HG03520 (cell line): ENCODE data around the gene RNU7-1.
A peak's percentile ranks its signal among the peaks of the same experiment; 100 is the strongest.
"Not testable (repeated sequence)": the region's sequence is repeated elsewhere in the genome, so short reads cannot be mapped to it uniquely, and the experiment has no call there.

Experiments used
- ATAC-seq: cut with Tn5 transposase; IDR thresholded peaks from one replicate; pipeline ENCODE4 v1.9.1; 2021; ENCODE audit warnings: mild to moderate bottlenecking, moderate library complexity; ENCODE audit not compliant: unreplicated experiment

Gene RNU7-1

DNA sequence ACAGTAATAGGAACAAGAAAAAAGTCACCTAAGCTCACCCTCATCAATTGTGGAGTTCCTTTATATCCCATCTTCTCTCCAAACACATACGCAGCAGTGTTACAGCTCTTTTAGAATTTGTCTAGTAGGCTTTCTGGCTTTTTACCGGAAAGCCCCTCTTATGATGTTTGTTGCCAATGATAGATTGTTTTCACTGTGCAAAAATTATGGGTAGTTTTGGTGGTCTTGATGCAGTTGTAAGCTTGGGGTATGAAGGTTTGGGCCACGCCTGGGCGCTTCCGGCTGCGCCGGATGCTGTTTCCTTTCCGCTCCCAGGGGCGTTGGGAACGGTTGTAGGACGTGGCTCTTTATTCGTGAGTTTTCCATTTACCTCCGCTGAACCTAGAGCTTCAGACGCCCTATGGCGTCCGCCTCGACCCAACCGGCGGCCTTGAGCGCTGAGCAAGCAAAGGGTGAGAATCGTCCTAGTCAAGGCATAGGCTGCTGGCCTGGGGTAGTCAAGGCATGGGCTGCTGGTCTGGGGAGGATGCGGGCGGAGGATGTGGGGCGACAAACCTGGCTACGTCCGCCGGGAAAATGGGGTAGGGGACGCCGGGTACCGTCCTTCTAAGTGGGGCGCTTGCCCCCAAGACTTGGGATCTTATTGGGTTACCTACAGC lies at the start of gene RNU7-1, which contains the start of gene C12orf57:
TSS of gene RNU7-1 (plus strand) at position 95 of the 659 bp plus-strand sequence.
TSS of gene C12orf57 (plus strand) at position 301 of the 659 bp plus-strand sequence. CDS start at position 401, 100 bp downstream.
- peak; percentile 33 for ATAC-seq

DNA sequence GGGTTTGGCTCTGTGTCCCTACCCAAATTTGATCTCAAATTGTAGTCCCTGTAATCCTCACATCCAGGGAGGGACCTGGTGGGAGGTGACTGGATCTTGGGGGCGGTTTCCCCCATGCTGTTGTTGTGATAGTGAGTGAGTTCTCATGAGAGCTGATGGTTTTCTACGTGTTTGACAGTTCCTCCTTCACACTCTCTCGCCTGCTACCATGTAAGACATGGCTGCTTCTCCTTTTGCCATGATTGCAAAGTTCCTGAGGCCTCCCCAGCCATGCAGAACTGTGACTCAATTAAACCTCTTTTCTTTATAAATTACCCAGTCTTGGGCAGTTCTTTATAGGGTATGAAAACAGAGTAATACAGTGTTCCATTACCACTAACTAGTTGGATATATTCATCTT lies 49.3 kb upstream of the RNU7-1 start:
- no peak for ATAC-seq

DNA sequence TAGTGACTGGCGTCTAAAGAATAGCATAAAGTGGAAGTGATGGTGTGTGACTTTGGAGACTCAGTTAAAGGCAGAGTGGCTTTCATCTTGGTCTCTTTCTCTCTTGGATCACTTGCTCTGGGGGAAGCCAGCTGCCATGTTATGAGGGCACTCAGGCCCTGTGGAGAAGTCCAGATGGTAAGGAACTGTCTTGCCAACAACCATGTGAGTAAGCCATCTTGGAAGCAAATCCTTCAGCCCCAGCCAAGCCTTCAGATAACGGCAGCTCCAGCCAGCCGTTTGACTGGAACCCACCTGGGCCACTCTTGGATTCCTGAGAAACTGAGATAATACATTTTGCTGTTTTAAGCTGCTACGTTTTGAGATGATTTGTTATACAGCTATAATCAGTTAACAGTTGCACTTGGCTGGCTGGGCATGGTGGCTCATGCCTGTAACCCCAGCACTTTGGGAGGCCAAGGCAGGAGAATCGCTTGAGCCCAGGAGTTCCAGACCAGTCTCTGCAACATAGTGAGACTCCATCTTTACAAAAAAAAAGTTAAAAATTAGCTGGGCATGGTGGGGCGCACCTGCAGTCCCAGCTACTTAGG lies 46.7 kb upstream of the RNU7-1 start:
- ATAC-seq: no peak

DNA sequence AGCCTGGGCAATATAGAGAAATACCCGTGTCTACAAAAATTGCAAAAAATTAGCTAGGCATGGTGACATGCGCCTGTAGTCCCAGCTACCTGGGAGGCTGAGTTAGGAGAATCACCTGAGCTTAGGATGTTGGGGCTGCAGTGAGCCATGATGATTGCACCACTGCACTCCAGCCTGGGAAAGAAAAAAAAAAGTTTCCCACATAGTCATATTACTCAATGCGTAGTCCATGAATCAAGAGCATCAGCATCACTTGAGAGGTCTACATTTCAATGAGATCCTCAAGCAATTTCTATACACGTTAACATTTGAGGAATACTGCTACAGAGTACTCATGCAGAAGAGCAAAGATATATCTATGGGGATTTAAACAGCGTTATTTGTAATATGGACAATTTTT lies 44.2 kb upstream of the RNU7-1 start:
- ATAC-seq: no peak

DNA sequence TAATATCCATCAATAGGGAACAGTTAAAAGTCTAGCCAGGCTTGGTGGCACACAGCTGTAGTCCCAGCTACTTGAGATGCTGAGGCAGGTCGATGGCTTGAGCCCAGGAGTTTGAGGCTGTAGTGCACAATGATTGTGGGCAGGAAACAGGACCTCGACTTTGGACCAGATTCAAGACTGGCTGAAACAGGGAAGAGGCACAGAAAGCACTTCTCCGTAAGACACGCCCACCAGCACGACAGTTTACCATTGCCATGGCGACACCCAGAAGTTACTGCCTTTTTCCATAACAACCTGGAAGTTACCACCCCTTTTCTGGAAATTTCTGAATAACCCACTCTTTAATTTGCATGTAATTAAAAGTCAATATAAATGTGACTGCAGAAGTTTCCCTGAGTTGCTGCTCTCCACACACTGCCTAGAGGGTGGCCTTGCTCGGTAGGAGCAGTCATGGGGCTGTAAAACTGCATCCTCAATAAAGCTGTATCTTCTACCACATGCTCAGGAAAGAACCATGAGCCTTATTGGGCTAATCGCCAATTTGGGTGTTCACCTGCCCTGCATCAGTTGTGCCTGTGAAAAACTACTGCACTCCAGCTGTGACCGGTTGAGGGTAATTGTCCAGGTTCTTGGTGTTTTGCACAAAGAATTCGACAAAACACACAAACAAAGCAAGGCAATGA lies 43.6 kb upstream of the RNU7-1 start:
- no peak for ATAC-seq

DNA sequence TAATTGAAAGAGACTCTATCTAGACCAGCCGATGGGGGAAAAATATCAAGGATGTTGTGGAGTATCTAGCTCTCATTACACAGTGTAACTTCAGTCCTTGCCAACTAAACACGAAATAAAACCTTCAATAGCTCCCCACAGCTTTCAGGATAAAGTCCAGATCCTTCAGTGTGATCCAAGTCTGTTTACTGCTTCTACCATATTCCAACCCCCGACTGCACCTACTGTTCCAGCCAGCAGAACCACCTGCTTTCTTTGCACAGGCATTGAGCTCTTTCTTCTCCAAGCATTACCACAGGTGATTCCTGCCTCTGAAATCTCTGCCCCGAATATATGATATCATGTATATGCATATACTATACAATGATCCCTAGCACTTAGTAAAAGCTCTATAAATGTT lies 41.2 kb upstream of the RNU7-1 start:
- ATAC-seq: no peak

DNA sequence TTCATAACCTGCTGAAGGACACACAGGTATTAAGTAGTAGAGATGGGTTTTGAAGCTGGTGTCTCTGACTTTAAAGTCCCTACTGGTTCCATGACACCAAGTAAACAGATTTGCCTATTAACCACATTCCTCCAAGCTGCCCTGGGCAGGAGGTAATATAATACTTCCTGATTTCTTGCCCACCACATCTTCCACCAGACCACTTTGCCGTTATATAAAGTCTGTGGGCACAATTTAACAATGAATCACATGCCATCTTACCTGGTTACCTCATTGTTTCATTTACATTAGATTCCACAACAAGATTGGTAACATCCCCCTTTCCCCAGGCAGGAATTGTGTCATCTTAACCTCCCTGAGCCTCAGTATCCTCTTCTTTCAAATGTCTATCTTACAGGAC lies 39.9 kb upstream of the RNU7-1 start:
- no peak for ATAC-seq

DNA sequence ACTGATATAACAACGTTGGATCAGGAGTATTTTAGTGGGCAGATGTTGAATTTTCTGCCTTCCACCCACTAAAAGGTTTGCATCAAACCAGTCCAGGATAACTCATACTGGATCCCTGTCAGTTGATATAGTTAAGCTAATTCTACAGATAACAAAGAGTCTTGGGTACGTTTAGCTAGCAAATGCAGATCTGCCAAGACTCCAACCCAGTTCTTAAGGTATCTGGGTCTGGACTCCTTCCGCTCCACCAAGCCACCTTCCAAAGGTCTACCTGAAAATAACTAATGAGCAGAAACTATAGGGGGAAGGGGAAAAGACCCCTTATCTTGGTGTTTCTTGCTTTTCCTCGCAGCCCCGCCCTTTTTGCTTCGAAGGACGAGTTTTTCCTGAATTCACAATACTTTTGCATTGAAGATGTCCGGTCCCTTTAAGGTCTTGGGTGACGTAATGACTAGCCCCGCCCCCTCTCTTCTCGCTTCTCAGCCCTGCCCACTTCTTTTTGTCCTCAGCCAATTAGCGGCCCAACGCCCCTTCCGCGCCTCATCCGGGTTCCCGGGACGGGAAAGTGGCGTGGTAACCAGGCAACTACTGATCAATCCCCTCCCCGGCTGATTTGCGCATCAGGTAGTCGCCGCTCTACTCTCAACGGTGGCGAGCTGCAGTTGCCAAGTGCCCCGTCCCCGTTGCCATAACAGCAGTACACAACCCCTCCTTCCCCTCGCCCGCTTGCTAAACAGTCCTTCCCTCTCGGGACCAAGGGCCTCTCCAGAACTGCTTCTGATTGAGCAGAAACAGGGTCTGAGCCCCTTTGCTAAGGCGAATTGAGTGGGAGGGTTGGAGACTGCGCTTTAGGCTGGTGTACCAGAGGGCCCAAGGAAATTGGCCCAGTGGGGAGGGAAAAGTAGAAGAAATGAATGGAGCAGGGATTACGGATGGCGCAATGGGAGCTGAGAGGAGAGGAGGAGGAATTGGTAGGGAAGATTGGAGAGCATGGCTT lies 39.0 kb upstream of the RNU7-1 start, which contains the start of gene LRRC23:
TSS of gene LRRC23 (plus strand) at position 543 of the 997 bp plus-strand sequence. CDS start 812 bp downstream, outside the sequence.
- ATAC-seq: peak; percentile 90

DNA sequence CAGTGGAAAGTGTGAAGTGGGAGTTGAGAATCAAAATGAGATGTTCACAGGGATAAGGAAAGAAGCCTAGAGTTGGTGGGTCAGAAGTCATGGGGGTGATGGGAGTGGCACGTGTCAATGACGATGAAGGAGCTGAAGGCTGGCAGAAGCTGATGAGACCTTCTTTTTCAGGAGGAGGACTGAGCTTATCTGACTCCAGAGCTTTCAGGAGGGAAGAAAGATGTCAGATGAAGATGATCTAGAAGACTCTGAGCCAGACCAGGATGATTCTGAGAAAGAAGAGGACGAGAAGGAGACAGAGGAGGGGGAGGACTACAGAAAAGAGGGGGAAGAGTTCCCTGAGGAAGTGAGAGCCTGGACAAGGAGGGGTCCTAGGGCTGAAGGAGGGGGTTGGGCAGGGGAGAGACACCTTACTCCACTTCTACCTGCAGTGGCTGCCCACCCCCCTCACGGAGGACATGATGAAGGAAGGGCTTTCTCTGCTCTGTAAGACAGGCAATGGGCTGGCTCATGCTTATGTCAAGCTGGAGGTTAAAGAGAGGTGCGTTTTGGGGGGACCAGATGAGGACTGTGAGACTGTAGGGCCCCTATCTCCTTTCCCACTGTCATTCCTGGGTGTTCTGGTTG lies 38.1 kb upstream of the RNU7-1 start:
- ATAC-seq: no peak

DNA sequence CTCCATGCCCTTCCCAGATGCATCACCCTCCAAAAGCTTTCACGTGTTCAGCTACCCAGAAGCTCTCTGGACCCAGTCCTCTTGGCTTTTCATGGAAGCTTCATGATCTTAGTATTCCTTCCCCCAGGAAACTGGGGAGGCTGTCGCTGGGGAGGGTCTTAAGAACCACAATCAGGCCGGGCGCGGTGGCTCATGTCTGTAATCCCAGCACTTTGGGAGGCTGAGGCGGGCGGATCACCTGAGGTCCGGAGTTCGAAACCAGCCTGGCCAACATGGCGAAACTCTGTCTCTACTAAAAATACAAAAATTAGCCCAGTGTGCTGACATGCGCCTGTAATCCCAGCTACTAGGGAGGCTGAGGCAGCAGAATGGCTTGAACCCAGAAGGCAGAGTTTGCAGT lies 35.5 kb upstream of the RNU7-1 start:
- ATAC-seq: not testable (repeated sequence)

DNA sequence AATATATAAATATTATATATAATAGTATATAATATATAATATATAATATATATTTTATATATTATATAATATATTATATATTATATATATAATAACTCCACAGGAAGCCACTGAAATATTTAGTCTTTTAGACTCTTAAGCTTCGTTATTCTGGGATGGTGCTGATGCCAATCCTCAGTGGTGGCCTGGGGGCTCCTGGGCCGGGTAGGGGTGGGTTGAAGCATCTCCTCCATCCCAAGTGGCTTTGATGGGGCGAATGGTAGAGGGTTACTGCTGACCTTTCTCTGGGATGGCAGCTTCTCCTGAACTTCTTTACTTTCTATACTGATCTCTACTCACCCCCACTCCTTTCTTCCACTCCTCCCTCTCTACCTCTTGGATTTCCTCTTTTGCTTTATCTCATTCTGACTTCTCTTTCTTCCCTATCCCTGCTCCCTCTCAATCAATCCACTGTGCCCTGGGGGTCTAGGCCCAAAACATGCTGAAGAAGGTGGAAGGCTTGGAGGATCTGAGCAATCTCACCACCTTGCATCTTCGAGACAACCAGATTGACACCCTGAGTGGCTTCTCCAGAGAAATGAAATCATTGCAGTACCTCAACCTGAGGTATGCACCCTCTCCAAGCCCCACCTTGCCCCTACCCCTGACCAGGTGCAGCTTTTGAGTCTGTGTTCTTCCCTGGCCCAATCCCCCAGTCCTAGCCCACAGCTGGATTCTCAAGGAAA lies 34.0 kb upstream of the RNU7-1 start:
- no peak for ATAC-seq

DNA sequence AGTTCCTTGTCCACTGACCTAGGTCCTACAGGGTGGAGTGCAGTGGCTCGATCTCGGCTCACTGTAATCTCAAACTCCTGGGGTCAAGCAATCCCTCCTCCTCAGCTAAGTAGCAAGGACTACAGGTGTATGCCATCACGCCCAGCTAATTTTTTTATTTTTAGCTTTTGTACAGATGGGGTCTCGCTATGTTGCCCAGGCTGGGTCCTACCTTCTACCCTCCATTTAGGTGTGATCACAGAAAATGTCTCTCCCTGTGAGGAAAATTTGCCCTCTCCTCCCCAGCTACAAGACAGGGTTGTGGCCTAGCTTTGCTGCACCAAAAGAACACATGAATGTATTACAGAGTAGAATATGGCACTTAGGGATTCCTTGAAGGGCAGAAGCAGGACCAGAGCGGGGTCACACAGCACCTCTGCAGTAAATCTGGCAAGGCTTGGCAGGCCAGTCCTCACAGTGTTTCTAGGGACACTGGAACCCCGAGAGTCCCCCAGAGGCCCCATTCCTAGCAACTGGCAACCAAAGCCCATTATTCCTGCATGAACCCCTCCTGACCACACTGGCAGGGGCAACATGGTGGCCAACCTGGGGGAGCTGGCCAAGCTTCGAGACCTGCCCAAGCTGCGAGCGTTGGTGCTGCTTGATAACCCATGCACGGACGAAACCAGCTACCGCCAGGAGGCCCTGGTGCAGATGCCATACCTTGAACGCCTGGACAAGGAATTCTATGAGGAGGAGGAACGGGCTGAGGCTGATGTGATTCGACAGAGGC lies 31.3 kb upstream of the RNU7-1 start:
- ATAC-seq: no peak

DNA sequence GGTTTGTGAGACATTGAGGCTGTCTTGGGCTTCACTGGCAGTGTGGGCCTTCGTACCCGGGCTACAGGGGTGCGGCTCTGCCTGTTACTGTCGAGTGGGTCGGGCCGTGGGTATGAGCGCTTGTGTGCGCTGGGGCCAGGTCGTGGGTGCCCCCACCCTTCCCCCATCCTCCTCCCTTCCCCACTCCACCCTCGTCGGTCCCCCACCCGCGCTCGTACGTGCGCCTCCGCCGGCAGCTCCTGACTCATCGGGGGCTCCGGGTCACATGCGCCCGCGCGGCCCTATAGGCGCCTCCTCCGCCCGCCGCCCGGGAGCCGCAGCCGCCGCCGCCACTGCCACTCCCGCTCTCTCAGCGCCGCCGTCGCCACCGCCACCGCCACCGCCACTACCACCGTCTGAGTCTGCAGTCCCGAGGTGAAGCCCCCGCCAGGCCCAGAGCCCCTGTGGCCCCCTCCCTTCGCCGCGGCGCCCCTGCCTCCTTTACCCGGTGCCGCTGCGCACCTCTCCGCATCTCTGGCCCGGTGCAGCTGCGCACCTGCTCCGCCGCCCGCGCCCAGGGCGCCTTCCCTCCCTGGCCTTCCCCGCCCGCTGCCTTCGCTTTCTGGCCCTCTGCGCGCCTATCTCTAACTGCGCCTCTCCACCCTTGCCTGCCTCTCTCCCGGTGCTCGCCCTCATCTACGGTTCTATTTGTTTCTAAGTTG lies 29.2 kb upstream of the RNU7-1 start, which contains the start of gene ENO2:
TSS of gene ENO2 (plus strand) at position 335 of the 701 bp plus-strand sequence. CDS start 1,253 bp downstream, outside the sequence.
- peak; percentile 74 for ATAC-seq

DNA sequence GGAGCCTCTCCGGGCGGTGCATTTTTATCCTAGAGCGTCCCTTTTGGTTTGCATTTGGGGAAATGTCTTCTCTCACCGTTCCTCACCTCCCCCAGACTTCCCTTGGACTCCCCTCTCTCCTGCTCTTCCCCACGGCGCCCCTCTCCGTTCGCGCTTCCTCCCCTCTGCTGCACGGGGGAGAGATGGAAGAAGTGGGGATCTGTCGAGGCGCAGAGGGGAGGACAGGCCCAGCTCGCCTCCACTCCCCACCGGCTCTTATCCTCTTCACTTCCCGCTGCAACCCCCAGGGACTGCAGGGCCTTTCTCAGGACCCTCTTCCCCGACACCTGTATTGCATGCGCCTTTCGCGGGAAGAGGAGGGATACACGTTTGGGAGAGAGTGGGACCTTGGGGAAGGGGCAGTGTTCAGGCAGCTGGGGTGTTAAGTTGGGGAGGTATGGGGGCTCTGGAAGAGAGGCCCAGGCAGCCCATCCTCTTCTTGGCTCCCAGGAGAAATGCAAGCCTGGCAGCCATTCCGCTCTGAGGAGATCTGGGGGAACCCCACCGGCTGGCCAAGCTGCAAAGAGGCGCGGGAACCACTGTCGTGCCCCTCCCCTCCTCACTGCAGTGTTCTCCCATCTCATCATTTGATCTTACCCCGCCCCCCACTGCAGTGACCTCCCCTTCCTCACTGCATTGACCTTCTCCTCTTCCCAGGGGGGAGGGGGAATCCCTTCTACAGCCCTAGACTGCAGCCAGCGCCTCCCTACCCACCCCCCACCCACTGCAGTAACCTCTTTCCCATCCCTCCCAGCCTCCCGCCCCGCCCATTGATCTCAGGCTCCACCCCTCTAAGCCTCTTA lies 28.4 kb upstream of the RNU7-1 start:
- ATAC-seq: no peak

DNA sequence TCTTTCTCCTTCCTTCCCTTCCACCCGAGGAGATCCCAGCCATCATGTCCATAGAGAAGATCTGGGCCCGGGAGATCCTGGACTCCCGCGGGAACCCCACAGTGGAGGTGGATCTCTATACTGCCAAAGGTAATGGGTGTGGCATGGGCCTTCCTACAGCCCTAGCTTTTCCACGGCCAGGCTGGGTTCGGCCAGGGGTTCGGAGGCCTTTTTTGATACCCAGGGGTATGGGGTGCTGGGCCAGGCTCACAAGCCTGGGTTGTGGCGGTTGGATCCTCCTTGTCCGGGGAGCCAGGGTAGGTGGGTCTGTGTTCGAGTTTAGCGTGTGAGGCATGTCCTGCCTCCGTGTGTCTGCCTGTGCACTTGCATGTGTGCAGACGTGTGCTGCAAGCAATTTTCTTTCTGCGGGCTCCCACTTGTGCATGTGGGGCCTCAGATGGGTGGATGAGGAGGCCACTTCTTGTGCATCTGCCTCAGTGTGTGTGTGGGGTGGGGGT lies 27.8 kb upstream of the RNU7-1 start:
- no peak for ATAC-seq

DNA sequence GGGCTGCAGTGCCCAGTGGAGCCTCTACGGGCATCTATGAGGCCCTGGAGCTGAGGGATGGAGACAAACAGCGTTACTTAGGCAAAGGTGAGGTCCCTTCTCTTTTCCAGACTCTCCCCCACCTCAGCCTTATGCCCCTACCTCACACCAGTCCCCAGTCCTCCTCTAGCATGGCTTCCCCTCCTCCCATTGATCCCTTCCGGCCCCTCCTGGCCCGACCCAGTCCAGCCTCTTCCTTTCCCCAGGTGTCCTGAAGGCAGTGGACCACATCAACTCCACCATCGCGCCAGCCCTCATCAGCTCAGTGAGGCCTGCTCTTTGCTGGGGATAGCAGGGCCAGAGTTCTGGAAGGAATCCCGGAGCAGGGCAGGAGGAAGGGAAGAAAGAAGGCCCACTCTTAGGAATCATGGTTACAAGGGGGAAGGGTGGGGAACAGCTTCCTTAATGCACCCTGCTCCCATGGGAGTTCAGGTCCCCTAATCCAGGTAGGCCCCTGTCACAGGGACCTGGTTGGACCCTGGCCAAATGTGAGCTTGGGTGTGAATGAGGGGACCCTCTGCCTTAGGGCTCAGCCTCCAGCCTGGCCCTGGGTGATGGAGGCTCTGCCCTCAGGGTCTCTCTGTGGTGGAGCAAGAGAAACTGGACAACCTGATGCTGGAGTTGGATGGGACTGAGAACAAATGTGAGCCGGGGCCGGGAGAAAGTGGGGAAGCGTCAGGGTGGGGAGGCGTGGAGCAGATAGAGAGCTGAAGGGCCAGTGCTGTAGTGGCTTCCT lies 27.0 kb upstream of the RNU7-1 start:
- no peak for ATAC-seq
